MM.1S (cell line): ENCODE results near the gene IGFBP4.

ENCODE experiments used
- EZH2 ChIP-seq: fragments of 300-600 bp; sonication (generic); optimal IDR thresholded peaks from 2 replicates; pipeline ENCODE3; 2017; ENCODE audit warnings: low read depth, mild to moderate bottlenecking, antibody characterized with exemption, low read length, mixed read lengths
- TF ChIP-seq, protein P1 (sequence below): fragments of 300-600 bp; sonication (generic); IDR thresholded peaks from 2 replicates; pipeline ENCODE4 v1.5.1; 2016; ENCODE audit warnings: antibody characterized with exemption, low read length, mixed read lengths

DNA sequence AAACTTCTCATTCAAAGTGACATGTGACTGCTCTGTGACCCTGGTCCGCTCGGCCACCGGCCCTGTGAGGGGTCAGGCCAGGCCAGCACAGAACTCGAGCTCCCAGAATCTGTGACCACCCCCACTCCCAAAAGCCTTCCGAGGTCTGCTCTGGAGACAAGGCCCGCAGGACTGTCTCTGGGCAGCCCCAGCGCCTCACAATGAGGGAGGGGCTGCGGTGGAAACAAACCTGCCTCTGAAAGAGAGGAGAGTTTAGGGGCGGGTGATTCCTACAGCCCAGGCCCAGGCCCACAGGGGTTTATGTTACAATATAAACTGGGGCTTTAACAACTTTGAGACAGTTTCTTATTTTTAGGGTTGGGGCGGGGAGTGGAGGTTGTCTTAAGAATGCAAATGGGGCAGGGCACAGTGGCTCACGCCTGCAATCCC lies 19.9 kb downstream of the IGFBP4 start:
- TF ChIP-seq, protein P1, sequence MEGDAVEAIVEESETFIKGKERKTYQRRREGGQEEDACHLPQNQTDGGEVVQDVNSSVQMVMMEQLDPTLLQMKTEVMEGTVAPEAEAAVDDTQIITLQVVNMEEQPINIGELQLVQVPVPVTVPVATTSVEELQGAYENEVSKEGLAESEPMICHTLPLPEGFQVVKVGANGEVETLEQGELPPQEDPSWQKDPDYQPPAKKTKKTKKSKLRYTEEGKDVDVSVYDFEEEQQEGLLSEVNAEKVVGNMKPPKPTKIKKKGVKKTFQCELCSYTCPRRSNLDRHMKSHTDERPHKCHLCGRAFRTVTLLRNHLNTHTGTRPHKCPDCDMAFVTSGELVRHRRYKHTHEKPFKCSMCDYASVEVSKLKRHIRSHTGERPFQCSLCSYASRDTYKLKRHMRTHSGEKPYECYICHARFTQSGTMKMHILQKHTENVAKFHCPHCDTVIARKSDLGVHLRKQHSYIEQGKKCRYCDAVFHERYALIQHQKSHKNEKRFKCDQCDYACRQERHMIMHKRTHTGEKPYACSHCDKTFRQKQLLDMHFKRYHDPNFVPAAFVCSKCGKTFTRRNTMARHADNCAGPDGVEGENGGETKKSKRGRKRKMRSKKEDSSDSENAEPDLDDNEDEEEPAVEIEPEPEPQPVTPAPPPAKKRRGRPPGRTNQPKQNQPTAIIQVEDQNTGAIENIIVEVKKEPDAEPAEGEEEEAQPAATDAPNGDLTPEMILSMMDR, result no peak
- no peak for TF ChIP-seq EZH2
